HG02623 (cell line): ENCODE measurements around the gene SLC25A28.
A peak's percentile ranks its signal among the peaks of the same experiment; 100 is the strongest.

ENCODE experiments used
- ATAC-seq: cut with Tn5 transposase; IDR thresholded peaks from one replicate; pipeline ENCODE4 v1.9.1; 2021; ENCODE audit warnings: moderate library complexity; ENCODE audit not compliant: unreplicated experiment

Gene SLC25A28, protein sequence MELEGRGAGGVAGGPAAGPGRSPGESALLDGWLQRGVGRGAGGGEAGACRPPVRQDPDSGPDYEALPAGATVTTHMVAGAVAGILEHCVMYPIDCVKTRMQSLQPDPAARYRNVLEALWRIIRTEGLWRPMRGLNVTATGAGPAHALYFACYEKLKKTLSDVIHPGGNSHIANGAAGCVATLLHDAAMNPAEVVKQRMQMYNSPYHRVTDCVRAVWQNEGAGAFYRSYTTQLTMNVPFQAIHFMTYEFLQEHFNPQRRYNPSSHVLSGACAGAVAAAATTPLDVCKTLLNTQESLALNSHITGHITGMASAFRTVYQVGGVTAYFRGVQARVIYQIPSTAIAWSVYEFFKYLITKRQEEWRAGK

DNA sequence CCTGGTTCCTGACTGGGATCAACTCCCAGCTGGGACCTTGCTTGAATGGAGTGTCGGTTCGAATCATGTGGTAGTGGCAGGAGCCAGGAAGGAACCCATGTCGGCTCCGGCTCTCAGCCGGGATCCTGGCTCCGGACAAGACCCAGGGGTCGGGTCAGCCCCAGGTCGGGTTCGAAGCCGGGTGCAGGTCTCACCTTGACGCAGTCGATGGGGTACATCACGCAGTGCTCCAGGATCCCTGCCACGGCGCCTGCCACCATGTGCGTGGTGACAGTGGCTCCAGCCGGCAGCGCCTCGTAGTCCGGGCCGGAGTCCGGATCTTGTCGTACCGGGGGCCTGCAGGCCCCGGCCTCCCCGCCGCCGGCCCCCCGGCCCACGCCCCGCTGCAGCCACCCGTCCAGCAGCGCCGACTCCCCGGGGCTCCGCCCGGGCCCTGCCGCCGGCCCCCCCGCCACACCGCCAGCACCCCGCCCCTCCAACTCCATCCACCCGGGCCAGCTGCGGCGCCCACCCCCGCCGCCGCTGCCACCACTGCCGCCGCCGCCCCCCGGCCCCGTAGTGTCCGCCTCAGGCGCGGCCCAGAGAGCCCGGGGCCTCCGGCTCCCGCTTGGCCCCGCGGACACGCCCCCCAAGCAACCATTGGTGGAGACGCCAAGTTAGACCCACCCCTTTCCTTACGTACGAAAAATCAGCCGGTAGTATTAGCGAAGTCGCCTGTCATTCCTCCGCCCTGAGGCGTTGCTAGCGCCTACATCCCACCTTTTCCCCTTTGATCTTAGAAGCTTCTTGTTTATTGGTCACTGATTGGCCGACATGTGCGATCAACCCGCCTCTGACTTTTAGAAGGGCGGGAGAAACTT is at the start of gene SLC25A28:
Gene SLC25A28, minus strand, starts transcription at position 589 of the 860 bp plus-strand sequence. Its CDS starts 104 bp downstream, at position 485.
- ATAC-seq = peak; percentile 79

DNA sequence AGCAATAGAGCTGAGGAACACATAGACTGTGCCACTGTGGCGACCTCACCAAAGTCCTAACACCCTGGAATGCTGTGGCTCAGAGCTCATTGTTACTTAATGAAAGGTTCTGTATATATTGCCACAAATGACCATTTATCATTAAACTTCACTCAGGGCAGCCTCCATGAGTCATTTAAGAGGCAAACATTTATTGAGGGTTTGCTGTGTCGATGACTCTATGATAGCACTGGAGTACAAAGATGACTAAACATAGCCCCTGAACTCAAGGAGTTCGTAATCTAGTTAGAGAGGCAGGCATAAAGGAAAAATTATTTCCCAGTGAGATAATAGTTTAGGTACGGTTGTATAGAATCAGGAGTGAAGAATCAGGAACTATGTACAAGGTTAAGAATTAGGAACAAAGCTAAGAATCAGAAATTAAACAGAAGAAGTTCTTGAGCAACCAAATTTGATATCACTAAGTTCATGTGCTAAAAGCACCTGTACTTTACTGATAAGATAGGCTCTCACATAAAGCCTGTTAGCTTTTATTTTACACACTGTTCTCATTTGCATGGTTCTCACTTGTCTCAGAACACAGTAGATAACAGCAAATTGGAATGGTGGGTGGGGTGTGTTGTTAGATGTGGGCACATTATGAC is 47.0 kb upstream of the SLC25A28 start:
- no peak for ATAC-seq

DNA sequence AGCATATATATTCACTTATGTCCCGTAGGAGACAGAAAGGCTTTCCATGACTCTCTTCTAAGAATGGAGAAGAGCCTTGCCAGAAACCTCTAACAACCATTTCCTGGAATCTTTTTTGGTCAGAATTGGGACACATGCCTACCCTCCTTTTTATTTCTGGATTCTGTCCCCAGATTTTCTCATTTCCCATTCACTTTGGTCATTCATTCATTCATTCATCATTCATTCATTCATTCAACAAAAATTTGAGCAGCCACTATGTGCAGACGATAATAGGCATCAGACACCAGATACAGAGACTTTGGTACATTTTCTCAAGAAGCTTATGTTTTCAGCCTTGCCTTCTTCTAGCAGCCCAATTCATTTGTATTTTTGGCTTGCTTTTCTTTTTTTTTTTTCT is 45.1 kb upstream of the SLC25A28 start:
- ATAC-seq = no peak

DNA sequence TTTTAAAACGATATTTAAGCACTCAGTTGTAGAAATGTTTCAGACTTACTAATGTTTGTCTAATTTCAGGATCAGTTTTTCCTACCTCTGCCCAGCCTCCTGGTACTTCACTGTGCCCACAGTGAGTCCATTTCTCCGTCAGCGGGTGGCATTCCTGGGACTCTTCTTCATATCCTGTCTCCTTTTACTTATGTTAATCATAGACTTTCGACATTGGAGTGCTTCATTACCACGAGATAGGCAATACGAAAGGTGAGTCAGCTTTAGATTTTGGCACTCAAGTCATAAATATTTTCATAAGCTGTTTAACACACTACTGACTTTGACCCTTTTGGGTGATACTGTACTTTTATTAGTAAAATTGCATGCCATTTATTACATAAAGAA is 41.1 kb upstream of the SLC25A28 start:
- ATAC-seq = no peak

DNA sequence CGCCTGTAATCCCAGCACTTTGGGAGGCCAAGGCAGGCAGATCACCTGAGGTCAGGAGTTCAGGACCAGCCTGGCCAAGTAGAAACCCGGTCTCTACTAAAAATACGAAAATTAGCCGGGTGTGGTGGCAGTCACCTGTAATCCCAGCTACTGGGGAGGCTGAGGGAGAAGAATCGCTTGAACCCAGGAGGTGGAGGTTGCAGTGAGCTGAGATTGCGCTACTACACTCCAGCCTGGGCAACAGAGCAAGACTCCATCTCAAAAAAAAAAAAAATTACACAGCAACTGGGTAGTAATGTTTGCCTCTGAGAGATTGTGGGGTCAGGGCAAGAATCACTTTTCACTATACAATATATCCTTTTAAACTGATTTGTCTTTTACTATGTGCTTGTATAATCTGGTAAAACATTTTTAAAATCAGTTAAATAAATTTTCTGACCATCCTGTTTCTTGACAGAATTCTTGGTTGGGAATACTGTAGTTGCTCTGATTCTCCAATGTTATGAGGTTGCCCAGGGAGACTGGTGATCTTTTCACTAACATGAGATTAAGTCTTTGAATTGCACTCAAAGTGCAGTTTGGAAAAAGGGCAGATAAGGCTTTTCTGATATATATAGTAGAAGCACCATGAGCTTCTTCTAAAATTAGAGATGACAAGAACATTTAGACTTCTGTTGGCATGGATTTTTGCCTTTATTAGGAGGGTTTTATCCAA is 40.6 kb upstream of the SLC25A28 start:
- ATAC-seq = no peak

DNA sequence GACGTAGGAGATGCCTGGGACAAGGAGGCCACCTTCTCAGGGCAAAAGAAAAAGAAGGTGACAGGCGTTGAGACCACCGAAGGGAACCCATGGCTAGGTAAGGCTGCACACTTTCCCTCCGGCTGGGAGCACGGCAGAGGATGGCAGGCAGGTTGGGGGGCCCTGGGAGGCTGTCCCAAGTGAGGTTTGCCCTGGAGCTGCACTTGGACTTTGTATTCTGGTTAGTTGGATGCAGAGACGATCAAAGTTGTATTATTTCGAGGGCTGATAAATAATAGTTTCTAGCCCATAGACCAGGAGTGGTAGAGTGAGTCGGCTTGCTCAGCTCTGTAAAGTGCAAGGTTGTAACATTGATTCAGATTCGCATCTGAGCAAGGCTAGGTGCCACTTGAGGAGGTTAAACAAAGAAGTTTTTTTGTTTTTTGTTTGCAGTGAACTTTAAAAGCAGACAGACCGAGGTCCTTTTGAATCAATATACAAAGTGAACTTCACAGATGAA is 39.7 kb upstream of the SLC25A28 start:
- no peak for ATAC-seq

DNA sequence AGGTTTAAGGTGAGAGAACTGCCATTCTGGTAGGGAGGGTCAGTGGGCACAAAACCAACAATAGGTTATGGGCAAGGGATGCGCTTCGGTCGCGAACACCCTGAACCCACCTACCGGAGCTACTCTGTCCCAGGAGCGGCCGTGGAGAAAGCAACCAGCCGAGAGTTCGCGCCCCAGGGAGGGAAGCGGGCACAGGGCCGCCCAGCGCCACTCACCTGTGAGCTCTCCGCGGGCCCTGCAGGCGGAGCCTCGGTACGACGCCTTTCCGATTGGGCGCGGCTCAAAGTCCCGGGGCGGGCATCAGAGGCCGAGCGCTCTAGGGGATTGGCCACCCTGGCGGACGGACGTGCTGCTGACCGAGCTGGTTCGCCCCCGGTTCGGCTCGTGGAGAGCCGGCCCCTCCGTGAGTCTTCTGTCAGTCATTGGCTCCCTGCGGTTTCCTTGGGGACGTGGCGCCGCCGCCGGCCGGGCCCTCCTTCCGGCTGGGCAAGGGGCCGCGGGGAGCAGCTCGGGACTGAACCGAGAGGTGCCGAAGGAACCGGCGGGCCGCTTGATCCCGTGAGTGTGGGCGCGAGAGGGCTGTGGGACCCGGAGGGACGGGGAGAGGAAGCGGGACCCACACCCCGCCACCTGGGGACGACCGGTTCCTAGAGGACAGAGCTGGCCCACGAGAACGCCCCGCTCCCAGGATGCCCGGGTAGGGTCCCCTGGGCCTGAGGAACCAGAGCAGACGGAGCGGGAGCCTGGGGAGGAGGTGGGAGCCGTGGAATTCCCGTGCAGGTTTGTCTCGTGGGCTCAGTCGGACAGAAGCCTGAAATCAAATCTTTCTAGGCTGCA is 39.0 kb upstream of the SLC25A28 start, which contains the start of gene ENTPD7:
Gene ENTPD7, plus strand, starts transcription at position 479 of the 837 bp plus-strand sequence. CDS start 448 bp downstream, outside the sequence.
- peak; percentile 99 for ATAC-seq

DNA sequence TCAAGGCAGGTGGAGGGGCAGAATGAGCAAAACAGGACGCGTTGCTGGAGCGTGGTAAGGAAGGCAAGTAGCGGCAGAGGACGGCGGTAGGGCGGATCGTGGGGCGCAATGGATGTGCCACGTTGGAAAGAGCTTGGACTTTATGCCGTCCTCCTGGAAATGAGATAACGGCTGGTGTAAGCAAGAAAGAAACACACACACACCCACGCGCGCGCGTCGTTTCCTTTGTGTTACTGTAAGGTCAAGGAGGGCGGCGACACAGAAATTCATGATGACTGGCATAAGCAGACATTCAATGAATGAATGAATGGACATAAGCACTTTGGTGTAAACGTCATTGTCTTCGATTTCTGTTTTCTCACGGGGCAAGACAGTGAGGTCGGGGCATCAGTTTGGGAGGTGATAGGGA is 38.4 kb upstream of the SLC25A28 start:
- ATAC-seq = no peak

DNA sequence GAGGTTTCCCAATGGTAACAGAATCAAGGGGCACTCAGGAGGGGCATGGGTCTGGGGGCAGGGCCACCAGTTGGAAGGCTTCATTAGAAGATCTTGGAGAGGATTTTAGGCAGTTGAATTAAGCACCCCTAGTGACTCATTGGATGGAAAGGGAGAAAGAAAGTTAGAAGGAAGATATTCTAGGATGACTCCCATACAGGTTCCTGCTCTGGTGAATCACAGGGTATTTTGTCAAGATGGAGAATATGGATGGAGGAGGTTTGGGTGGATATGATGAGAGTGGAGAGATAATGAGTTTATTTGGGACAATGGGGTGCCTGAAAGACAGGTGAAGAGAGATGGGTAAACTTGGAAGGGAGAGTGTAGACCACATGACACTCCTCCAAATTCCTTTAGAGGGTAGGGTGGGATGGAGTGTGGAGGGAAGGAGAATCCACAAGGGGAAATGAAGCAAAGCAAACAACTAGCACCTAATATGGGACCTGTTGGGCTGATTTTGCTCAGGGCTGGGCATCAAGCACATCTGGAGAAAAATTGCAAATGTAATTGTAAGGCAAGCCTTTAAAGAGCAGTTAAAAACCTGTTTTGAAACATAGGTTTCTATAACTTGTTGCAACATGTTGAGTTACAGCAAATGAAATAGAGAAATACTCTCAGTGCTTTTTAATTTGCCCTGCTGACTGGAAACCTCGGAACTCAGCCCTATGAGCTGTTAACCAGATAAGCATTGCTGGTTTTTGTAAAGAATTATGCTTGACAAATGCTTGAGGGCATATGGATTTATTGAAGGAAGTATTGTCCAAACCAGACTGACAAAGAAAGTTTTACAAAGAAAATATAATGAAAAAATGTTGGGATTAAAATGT is 36.2 kb upstream of the SLC25A28 start:
- ATAC-seq = no peak

DNA sequence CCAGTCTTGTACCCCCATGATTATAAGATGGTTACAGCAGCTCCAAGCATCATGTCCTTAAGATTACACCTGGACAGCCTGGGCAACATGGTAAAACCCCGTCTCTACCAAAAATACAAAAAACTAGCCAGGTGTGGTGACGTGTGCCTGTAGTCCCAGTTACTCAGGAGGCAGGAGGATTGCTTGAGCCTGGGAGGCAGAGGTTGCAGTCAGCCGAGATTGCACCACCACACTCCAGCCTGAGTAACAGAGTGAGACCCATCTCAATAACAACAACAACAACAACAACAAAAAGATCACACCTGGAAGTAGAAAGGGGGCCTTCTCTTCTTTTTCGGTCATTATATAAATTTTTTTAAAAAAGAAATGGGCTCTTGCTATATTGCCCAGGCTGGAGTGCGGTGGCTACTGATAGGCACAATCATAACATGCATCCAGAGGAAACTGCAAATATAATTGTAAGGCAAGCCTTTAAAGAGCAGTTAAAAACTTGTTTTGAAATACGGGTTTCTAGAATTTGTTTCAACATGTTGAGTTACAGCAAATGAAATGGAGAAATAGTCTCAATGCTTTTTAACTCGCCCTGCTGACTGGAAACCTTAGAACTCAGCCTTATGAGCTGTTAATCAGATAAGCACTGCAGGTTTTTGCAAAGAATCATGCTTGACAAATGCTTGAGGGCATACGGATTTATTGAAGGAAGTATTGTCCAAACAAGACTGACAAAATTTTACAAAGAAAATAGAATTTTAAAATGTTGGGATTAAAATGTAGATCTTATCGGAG is 34.3 kb upstream of the SLC25A28 start:
- no peak for ATAC-seq

DNA sequence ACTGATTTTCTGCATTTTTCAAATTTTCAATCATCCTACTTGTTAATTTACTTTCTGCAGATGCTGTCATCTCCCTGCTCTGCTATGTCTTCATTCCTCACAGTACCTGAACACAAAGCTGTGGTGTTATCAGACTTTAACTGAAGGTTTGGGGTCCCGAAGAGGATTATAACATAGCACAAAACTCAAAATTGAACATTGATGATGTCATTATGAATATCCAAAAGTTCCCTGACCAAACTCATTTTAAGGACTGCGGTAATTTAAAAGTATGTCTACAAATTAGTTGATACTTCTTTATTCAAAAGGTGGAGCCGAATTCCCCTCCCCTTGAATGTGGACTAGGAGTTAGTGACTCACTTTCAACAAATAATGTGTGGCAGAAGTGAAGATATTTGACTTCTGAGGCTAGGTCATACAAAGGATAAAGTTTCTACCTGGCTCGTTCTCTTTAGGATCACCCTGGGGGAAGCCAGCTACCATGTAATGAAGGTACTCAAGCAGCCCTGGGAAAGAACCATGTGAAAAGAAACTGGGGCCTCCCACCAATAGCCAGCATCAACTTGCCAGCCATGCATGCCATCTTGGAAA is 32.7 kb upstream of the SLC25A28 start:
- no peak for ATAC-seq

DNA sequence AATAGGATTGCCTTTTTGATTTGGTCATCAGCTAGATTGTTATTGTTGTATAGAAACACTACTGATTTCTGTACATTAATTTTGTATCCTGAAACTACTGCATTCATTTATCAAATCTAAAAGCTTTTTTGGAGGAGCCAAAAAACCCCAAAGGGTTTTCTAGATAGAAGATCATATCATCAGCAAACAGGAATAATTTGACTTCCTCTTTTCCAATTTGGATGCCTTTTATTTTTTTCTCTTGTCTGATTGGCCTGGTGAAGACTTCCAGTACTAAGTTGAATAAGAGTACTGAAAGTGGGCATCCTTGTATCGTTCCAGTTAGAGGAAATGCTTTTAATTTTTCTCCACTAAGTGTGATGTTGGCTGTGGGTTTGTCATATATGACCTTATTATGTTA is 28.5 kb upstream of the SLC25A28 start:
- ATAC-seq = no peak

DNA sequence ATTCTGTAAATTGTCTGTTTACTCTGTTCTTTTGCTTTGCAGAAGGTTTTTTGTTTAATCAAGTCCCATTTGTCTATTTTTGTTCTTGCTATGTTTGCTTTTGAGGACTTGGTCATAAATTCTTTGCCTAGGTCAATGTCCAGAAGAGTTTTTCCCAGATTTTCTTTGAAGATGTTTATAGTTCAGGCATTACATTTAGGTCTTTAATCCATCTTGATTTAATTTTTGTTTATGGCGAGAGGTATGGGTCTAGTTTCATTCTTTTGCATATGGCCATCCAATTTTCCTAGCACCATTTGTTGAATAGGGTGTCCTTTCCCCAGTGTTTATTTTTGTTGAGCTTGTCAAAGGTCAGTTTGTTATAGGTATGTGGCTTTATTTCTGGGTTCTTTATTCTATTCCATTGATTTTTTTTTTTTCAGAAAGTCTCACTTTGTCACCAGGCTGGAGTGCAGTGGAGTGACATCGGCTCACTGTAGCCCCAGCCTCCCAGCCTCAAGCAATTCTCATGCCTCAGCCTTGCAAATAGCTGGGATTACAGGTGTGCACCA is 27.4 kb upstream of the SLC25A28 start:
- ATAC-seq = no peak

DNA sequence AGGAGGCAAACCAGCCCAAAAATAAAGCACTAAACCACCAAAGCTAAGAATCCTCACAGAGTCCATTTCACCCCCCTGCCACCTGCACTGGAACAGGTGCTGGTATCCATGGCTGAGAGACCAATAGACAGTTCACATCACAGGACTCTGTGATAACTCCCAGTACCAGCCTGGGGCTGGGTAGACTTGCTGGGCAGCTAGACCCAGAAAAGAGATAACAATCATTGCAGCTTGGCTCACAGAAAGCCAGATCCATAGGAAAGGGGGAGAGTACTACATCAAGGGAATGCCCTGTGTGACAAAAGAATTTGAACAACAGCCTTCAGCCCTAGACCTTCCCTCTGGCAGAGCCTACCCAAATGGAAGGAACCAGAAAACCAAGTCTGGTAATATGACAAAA is 13.6 kb upstream of the SLC25A28 start:
- ATAC-seq = no peak

DNA sequence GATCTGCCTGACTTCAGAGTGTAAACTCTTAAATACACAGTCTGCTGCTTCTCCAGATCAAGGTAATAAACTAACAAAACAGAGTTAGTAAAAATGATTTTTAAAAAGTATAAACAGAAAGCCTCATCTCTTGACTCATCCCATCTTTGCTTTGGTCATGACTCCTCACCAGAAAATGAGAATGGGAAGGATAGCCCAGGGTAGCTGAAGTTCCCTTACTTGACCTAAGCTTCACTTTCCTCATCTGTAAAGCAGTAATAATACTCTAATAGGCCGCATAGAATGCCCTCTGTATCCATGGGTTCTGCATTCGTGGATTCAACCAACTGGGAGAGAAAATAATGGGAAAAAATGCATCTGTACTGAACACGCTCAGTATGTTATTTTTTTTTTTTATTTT is 11.3 kb upstream of the SLC25A28 start:
- no peak for ATAC-seq

DNA sequence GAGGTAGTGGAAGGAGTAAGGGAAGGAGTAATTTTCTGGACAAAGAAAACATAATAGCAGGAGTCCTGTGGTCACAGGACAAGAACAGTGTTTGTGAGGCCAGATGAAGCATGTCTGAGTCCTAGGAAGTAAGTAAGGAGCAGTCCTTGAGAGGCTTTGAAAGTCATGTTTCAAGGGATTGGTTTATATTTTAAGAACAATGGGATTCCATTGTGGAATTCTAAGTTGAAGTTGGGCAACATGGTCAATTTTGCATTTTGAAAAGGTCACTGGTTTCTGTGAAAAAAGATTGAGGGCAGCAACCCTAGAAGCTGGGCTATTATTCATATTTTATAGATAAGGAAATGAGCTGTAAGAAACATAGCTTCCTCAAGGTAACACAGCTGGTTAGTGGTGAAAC is 10.8 kb upstream of the SLC25A28 start:
- no peak for ATAC-seq

DNA sequence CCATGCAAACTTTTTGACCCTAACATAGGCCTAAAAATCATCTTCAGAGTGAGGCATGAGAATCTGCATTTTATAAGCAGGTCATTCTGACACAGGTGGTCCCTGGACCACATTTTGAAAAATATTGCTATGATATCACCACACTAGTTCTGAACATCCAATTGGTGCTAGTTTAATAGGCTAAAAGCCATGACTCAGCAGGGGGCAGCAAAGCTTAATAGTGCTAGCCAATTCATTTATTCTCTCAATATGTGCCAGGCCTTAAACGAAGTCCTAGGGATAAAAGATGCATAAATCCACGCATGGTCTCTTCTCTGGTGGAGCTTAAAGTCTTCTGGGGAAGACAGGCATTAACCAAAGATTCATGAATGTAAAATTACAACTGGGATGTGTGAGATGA is 10.2 kb upstream of the SLC25A28 start:
- no peak for ATAC-seq
